T-helper 2 cell treated with Interferon-gamma antibody and Interleukin-4, amounts not matched to agents 100 ng/mL and 5 ng/mL, for 36 hours (primary cell): Measurements from ENCODE around the gene APOB. TPM values are rescaled to one million over a fixed set of nuclear protein-coding genes. Genes with fewer than 3 reads are reported as not detected.

Experiments used
- intact Hi-C: fragments of 100-400 bp; cut with micrococcal nuclease; formaldehyde crosslinking; loops from one replicate; pipeline ENCODE4 v1.15.1; 2023
- total RNA-seq: library from RNA; stranded (reverse); gene quantifications from 2 replicates; pipeline ENCODE4 v1.2.3, GENCODE V29; 2022

APOB gene
- total RNA-seq, 1 donor from 2014 or later: not detected

DNA sequence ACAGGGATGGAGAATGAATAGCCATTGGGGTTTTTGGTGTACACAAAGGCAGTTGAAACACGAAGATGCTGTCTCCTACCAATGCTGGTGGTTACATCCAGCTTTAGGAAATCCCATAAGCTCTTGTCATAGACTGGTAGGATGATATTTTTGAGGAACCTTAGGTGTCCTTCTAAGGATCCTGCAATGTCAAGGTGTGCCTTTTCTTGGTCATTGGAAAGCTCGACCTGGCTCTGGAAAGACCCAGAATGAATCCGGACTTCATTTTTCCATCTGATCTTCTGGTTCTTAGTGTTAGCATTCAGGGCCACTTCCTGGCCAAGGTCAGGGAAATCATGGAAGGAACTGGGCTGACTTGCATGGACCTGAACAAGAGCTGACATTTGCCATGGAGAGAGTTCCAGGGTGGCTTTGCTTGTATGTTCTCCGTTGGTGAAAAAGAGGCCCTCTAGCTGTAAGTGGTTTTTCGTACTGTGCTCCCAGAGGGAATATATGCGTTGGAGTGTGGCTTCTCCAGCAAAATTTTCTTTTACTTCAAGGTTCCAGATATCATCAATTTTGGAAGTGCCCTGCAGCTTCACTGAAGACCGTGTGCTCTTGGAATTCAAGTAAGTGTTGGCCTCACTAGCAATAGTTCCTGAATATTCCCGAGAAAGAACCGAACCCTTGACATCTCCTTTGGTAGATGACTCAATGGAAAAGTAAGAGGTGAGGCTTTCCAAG is 38.0 kb downstream of the APOB start:
- intact Hi-C loops: no loop called here

DNA sequence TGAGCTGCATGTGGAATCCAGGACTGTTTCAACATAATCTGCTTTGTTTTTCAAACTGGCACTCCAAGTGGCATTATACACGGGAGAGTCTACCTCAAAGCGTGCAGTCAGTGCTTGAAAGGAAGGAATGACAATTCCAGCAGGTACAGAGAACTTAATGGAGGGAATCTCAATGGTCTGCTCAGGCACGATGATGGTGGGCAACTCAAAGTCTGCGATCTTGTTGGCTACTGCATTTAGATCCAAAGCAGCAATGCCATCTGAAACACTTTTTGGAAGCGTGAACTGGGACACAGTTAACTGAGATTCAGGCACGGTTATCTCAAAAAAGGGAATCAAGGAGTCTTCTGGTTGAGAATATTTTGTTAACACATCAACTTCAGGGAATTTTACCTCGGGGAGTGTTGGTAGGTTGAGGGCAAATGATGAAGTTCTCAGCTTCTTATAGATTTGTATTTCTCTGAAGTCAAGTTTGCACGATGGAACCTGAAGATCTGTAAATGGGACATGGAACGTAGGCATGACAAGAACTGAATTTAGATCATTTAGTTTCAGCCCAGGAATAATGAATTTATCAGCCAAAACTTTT is 38.7 kb downstream of the APOB start:
- intact Hi-C loops: no loop called here

DNA sequence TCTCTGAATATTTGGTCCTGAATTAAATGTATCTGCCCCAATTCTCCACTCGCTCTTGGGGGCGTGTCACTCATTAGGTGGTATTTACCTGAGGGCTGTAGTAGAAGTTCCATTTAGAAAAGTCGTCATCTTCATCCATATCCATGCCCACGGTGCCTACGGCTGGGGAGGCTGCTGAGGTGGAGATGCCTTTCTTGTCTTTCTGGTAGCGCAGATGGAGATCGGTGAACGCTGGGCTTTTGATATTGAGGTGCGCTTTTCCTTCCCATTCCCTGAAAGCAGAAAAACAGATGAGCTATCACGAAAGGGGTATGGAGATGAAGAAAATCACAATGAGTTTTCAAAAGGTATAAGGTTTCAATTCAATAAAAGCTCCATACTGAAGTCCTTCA is 39.7 kb downstream of the APOB start:
- intact Hi-C loops: no loop called here

DNA sequence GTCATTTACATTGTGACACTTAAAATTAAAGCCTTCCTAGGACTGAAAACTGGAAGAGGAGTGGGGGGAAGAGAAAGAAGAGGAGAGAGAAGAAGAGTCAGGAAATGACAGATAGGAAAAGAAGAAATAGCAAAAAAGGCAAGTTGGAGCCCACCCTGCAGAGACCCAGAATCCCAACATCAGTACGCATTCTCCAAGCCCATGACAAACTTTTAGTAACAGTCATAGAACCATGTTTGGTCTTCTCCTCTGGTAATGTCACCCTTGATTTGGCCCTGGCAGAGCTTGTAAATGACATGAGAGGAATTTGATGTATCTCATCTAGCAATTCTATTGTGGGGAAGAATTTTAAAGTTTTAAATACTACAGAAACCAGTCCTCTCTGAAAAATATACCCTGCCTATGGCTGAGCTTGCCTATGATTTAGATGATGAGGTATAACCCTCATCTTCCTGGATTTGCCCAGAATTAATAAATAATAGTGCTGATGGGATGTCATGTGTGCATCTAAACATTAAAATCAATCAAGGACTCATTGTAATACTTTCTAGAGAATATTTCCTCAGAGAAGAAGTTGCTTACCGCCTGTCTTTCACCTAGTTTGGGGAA is 40.2 kb downstream of the APOB start:
- intact Hi-C loops: no loop called here

DNA sequence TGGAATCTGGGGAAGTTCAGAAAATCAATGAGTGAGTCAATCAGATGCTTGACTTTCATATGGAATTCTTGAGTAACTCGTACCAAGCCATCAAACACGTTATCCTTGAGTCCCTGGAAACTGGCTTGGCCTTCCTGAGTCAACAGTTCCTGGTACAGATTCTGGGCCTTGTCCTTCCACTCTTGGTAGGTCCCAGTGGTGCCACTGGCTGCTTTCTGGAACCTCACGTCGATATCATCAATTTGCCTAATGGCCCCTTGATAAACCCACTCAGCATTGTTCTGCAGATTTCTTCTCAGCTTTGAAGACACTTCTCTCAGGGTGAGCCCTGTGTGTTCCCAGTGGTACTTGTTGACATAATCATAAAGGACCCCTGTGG is 41.1 kb downstream of the APOB start:
- intact Hi-C loops: no loop called here

DNA sequence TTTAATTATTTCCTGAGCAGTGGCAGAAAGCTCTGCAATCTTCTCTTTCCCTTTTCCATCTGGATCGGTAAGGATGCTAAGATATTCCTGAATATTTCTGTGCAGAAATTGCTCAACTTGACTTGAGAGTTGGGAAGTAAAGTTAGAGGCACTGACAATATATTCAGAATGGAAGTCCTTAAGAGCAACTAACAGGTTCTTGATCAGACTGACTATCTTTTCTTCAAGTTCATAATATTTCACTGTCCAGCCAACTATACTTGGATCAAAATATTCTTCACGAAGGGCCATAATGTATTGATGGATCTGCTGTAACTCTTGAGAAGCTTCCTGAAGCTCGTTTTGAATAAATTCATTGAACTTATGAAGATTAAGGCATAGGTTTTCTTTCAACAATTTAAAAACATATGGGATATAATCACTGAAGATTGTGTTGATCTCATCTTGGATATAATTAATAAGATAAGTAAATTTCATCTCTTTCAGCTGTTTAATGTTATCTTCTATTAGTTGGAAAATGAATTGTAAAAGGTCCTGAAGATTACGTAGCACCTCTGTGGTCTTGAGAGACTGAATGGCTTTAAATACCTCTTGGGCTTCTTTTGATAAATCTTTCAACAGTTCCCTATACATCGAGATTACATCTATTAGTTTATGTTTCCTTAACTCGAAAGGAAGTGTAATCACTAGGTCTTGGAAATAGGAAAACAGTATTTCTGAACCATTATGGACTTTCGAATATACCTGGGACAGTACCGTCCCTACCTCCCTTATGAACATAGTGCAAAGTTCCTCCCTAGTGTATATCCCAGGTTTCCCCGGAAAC is 41.7 kb downstream of the APOB start:
- intact Hi-C loops: no loop called here

DNA sequence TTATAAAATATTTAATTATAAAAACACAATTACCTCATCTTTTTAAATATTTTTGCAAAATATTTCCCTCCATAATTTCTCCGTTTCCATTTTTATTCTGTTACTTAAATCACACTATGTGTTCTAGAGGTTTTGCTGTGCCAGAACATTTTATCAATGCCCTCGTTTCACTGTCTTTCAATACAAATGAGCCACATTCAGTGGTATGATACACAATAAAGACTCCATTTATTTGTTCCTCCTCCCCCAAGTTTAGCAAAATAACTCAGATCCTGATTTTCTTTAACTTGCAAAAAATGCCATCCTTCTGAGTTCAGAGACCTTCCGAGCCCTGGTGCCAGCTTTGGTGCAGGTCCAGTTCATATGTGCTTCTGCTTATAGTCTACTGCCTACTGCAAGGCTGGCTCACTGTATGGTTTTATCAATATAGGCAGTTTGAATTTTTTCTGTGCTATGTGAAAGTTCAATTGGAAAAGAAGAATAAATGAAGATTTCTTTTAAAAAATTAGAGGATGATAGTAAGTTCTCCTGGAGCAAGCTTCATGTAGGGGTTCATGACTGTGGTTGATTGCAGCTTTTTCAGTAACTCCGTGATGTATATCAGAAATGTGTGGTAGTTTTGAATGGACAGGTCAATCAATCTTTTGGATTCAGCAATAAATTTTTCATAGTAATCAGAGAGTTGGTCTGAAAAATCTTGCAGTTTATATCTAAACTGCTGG is 42.5 kb downstream of the APOB start:
- intact Hi-C loops: no loop called here

DNA sequence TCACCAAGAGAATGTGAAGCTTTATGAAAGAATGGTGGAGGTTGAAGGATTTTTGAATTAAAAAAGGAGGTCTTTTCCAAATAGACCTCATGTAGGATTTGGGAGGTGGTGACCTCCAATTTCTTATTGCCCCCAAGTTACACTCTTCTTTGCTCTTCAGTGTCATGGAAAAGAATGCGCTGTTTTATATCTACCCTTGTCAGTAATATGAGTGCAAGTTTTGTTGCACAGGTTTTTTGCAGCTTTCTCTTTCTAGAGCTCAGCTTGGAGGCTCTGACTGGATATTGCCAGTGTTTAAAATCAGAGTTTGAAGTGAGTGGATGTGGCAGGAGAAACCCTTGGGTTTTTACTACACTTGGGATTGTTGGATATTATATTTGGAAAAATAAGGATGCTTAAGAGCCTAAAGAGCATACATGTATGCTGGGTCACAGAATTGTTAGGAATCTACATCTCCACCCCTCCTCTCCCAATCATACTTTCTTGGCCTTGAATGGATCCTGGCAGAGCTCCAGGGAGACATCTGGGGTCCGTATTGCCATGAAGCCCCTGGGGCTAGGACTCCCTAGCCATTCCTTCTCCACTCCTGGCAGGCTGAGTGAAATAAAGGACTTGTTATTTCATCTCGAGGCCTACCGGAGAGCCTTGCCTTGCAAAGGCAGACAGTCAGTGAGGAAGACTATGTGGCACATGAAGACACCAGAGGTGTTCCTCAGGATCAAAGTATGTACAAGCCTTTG is 43.8 kb downstream of the APOB start:
- intact Hi-C loops: no loop called here

DNA sequence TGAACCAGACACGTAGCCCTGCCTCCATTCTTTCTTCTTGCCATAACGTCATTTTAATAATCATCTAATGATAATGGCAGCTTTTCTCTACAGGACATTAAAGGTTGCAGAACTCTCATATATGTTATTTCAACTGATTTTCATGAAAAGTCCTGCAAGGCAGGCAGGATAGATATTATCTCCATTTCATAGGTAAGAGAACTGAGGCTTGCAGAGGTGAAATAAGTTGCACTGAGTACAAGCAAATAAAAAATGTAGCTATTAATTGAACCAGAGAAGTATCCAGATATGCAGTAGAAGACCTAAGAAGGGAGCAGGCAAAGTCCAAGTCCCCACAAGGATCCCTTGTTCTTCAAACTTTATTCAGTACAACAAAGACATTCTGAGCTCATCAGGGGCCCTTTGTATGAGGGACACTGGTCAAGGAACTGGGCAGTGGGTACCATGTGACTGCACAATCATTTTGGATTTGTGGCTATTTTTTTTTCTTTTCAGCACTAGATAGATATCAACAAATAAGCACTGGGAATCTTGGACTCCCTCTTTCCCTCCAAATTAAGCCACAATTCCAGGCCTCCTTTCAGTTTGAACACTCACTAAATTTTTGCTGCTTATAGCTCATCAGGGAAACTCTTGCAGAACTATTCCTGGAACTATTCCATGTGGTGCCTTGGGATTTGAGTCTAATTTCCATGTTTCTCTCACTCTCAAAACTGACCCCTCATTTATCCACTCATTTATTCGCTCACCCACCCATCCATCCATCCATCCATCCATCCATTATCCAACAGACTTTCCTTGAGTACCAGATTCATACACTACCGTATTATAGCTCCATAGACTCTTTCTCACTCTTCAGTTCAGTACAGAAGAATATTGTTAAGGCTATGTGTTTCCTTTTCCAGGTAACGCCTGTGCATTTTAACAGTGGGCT is 44.6 kb downstream of the APOB start:
- intact Hi-C loops: no loop called here

DNA sequence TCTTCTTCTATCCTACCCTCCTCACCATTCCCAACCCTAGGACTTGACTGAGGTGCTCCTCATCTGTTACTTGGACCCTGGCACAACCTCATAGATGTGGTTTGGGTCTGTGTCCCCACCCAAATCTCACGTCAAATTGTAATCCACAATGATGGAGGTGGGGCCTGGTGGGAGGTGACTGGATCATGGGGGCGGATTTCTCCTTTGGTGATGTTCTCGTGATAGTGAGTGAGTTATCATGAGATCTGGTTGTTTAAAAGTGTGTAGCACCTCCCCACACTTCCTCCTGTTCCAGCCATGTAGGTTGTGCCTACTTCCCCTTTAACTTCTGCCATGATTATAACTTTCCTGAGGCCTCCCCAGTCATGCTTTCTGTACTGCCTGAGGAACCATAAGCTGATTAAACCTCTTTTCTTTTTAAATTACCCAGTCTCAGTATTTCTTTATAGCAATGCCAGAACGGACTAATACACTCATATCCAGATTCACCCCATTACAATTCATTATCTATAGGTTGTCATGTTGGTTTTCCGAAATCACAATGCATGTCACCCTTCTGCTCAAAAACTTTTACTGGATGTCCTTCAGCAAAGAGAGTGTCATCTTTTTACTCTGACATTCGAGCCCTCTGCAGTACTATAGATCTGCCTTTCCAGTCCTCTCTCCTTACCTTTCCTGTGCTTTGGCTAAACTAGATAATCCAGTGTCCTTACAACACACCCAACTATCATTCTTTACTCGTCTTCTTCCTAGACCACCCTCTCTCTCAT is 45.7 kb downstream of the APOB start:
- intact Hi-C loops: no loop called here

DNA sequence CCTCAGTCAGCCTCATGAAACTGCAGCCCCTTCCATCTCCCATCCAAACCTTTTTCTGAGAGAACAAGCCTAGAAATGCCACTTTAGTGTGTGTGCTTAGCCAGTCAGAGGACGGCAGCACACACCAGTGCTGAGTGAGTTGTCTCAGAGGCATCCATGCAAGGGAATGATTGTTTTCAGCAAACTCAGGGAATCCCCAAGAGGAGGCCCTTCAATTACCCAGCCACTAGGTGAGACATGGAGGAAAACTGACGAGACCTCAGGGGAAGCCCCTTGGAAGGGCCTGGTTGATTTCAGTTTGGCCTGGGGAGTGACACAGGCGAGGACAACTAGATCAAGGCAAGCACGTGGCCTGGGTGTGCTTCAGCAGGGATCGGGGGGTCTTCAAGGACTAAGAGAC is 49.7 kb downstream of the APOB start:
- intact Hi-C loops: no loop called here

DNA sequence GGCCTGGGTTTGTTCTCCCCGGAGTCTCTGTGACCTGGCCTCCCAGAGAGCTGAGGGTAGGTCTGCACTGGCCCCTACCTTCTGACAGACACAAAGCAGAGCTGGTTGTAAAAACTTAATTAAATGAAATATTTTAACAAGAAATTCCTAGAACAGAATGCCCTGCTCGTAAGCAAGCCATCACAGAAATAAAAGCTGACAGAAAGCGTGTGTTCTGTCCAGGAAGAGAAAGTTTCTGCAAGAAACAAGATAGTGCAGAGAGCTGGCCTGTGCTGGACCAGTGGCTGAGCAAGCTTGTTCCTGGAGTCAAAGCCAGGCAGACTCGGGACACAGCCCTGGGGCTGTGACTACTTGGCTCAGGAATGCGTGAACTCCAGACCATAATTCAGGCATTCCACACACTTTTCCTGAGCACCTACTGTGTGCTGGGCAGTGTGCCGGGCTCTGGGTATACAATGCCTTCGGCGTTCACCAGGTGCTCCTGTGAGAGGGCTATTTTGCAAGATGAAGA is 51.6 kb downstream of the APOB start:
- intact Hi-C loops: no loop called here

DNA sequence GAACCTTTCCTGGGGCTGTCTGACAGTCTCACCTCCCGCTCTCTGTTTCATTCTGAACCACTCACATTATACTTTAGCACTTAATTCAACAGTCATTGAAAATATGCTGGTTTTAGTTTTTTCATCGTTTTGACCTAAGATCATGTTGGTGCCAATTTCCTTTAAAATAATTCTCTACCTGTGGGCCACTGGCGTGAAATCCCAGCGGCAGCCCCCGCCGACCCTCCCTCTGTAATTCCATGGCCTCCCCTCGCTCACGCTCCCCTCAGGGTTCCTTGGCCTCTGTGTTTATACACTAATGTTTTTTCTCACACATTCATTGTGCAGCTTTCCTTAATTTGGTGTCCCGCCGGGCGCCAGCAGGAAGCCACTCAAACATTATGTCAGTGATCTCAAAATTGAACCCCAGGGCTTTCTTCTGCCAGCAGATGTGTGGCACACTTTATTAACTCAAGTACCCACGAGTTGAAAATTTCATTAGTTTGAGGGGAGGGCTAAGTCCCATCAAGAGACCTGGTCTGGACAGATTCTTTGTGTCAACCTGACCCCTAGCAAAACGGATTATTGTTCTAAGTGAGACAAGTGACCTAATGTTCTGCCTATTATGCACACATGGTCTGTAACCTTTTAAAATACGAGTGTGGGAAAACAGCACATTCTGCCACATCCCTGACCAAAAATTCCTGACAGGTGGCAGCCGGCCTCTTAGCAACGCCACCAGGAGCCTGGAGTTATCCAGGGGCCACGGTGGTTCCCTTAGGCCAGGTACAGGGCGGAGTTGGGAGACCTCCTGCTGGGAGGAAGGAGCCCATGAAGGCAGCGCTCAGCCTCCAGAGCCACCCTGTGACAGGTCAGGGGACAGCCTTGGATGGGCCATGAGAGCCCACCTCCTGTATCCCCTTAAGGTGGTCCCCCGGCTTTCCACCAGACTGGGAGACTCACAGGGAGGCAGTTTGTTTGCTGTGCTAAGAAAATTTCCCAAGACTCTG is 53.1 kb downstream of the APOB start:
- intact Hi-C loops: no loop called here

DNA sequence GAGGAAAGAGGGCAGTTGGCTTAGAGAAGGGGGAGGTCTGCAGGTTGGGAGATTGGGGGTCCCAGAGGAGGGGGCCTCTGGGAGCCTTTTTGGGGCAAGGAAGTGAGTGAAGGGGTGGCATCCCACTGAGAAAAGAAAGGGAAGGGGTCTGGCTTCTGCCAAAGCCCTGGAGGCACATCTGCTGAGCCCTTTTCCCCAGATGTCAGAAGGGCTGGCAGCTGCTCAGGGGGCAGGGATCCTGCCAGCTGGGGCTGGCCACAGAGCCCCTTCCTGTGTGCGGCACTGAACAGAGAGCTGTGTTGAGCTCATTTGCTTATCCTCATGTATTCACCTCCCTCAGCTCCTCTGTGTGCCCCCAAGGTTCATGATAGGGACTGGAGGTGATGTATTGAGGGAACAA is 54.5 kb downstream of the APOB start:
- intact Hi-C loops: no loop called here

DNA sequence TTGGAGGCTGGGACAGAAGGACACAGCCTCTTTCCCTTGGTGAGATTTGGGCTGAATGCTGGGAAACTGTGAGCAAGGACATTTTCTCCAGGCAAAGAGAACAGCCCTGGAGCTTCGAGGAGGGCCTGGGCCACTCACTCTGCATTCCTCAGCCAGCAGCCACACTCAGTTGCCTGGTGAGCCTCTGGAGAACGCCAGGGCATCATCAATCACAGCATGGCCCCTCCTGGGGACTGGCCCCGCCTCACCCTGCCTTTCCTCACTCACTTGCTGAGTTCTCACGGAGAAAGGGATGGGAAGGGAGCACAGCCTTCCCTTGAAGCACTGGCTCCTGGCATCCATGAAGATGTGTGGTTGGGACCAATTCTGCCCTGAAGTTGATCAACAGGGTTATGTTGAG is 55.0 kb downstream of the APOB start:
- intact Hi-C loops: no loop called here

DNA sequence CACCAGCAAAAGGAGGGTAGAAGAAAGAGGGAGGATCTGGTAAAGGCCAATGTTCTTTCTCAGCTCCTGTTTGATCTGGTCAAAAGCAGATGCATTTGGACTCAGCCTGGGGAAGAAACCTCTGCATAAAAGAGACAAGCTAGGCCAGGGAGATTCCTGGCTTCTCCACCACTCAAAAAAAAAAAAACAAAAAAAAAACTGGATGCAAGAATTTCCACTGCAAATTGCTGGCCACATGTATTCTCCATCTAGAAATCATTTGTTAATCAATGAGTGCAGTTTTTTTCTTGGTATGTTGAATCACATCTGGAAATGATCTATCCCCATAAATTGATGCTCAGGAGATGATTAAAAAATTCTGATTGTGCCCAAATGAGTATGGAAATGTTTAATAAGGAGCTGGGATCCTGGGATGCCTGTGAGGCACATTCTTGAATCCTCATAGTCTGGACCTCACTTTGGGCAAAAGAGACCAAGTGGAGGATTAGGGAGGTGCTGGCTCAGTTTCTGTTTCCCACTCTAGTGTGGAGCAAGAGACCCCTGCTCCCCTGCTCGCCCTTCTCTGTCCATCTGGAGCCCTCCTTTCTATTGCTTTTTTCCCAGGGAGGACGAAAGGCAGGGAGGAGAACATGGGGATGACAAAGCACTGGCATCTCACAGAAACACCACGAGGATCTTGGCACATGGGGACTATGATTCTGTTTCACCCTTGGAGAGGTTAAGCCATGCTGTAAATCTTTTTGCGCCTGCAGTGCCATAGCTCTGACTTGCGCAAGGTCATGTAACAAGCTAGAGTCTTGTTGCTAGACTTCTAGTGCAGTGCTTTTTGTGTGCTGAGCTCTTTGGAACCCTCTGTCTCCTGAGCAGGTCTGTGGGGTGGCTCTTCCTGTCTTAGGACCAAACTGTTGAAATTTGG is 57.6 kb downstream of the APOB start:
- intact Hi-C loops: no loop called here
